HL-60 (cell line): Measurements from ENCODE around the gene ATP13A3.
"Not testable (repeated sequence)": the region's sequence is repeated elsewhere in the genome, so short reads cannot be mapped to it uniquely, and the experiment has no call there.

Experiments used
- TF ChIP-seq, protein P1 (sequence below): IDR thresholded peaks from one replicate; pipeline ENCODE4 v1.5.1; 2011; ENCODE audit warnings: low read length, control low read depth, inconsistent platforms; ENCODE audit not compliant: insufficient read depth
- TF ChIP-seq, protein P2 (sequence below): IDR thresholded peaks from 2 replicates; pipeline ENCODE4 v1.6.1; 2012; ENCODE audit warnings: low read depth; ENCODE audit not compliant: insufficient replicate concordance

DNA sequence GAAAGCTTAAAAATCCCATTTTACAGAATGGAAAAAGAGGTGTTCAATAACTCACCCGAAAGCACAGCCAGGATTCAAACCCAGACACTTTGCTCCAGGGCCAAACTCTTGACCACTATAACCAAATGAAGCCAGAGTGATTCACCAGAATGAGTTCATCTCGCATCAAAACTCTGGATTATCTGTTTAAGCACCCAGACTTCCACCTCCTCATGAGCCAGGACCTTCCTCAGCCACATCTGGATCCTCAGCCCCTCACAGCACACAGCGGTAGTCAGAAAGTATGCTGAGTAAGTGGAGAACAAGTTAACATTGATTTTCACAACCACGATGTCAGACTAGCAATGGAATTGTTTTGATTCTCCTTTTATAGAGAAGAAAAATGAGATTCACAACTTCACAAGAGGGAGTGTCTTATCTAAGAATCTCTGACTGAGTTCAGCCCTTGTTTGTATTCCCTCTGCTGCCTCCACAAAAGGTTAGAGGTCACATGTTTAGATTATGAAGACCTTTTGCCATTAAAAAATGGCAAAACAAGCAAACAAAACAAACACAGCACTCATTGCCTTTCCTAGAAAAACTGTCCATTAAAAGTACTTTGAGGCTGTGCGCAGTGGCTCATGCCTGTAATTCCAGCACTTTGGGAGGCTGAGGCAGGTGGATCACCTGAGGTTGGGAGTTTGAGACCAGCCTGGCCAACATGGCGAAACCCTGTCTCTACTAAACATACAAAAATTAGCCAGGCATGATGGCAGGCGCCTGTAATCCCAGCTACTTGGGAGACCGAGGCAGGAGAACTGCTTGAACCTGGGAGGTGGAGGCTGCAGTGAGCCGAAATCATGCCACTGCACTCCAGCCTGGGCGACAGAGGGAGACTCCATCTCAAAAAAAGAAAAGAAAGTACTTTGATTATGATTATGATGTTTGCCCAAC, 7.5 kb upstream of the ATP13A3 start:
- TF ChIP-seq, protein P1, sequence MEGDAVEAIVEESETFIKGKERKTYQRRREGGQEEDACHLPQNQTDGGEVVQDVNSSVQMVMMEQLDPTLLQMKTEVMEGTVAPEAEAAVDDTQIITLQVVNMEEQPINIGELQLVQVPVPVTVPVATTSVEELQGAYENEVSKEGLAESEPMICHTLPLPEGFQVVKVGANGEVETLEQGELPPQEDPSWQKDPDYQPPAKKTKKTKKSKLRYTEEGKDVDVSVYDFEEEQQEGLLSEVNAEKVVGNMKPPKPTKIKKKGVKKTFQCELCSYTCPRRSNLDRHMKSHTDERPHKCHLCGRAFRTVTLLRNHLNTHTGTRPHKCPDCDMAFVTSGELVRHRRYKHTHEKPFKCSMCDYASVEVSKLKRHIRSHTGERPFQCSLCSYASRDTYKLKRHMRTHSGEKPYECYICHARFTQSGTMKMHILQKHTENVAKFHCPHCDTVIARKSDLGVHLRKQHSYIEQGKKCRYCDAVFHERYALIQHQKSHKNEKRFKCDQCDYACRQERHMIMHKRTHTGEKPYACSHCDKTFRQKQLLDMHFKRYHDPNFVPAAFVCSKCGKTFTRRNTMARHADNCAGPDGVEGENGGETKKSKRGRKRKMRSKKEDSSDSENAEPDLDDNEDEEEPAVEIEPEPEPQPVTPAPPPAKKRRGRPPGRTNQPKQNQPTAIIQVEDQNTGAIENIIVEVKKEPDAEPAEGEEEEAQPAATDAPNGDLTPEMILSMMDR: not testable (repeated sequence)
- TF ChIP-seq, protein P2, sequence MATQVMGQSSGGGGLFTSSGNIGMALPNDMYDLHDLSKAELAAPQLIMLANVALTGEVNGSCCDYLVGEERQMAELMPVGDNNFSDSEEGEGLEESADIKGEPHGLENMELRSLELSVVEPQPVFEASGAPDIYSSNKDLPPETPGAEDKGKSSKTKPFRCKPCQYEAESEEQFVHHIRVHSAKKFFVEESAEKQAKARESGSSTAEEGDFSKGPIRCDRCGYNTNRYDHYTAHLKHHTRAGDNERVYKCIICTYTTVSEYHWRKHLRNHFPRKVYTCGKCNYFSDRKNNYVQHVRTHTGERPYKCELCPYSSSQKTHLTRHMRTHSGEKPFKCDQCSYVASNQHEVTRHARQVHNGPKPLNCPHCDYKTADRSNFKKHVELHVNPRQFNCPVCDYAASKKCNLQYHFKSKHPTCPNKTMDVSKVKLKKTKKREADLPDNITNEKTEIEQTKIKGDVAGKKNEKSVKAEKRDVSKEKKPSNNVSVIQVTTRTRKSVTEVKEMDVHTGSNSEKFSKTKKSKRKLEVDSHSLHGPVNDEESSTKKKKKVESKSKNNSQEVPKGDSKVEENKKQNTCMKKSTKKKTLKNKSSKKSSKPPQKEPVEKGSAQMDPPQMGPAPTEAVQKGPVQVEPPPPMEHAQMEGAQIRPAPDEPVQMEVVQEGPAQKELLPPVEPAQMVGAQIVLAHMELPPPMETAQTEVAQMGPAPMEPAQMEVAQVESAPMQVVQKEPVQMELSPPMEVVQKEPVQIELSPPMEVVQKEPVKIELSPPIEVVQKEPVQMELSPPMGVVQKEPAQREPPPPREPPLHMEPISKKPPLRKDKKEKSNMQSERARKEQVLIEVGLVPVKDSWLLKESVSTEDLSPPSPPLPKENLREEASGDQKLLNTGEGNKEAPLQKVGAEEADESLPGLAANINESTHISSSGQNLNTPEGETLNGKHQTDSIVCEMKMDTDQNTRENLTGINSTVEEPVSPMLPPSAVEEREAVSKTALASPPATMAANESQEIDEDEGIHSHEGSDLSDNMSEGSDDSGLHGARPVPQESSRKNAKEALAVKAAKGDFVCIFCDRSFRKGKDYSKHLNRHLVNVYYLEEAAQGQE: not testable (repeated sequence)
